ENCODE results near the gene MED12L.

DNA sequence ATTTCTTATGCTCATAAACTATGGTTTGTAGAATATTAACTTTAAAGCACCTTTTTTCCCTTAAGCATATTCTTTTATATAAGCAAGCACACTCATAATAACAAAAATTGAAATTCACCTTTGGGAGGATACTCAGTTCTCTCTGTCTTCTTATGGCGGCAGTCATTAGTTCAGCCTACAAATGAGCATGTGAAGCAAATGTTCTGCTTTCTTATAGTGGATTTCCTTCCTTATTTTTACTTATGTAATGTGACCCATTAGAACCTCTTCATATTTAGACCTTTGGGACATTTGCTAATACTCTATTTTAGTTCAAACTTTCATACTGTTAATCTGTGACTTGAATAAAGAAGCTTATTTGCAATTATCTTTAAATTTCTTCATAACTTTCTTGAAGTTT lies 243.9 kb downstream of the MED12L start, which contains the start of gene P2RY13:
- TF ChIP-seq, protein P1, sequence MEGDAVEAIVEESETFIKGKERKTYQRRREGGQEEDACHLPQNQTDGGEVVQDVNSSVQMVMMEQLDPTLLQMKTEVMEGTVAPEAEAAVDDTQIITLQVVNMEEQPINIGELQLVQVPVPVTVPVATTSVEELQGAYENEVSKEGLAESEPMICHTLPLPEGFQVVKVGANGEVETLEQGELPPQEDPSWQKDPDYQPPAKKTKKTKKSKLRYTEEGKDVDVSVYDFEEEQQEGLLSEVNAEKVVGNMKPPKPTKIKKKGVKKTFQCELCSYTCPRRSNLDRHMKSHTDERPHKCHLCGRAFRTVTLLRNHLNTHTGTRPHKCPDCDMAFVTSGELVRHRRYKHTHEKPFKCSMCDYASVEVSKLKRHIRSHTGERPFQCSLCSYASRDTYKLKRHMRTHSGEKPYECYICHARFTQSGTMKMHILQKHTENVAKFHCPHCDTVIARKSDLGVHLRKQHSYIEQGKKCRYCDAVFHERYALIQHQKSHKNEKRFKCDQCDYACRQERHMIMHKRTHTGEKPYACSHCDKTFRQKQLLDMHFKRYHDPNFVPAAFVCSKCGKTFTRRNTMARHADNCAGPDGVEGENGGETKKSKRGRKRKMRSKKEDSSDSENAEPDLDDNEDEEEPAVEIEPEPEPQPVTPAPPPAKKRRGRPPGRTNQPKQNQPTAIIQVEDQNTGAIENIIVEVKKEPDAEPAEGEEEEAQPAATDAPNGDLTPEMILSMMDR (IDR thresholded peaks at IDR 0.05; ENCODE audit: low read length): no peak
- TF ChIP-seq EZH2 (IDR thresholded peaks at IDR 0.05; ENCODE audit: borderline replicate concordance, low read length): no peak
